CD4-positive, alpha-beta T cell treated with Interleukin-17A for 1 hour (primary cell): Measurements from ENCODE around the gene FHIT.
"Not testable (repeated sequence)": the region's sequence is repeated elsewhere in the genome, so short reads cannot be mapped to it uniquely, and the experiment has no call there.

Experiments used
- DNase-seq: peaks from one replicate; pipeline ENCODE4 v3.0.0-alpha.2; 2020

FHIT gene

DNA sequence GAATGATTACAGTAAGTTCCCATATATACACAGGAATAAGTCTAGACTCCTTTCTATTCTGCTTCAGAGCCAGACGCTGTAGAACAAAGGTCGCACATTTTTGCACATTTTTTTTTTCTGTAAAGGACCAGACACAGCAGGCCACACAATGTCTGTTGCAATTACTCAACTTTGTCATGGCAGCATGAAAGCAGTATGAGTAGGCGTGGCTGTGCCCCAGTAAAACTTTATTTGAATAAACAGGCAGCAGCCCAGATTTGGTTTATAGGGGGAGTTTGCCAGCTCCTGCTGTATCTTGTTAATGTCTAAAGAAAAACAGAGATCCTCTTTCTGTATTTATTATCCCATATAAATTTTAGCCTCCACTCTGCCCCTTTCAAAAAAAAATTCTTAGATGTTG lies 708.3 kb downstream of the FHIT start:
- DNase-seq: no peak

GRCh38 chr3:60539394-60539793 lies 711.9 kb downstream of the FHIT start:
- DNase-seq: not testable (repeated sequence)

DNA sequence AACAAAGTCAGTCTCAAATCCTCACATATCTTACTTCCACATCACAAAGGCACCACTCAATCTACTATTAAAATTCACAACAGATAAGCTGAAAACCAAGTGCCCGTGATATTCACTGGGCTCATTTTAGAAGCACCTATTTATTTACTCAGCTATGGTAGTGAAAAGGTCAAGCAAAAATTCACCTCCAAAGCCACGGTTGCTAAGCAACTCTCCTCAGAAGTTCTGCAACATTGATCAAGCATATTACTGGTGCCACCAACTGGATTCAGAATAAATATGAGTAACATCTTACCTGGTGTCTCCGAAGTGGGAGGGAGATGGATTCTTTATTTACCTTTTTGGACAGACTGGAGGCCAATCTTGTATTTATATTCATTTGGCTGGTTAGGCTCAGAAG lies 714.8 kb downstream of the FHIT start:
- no peak for DNase-seq

DNA sequence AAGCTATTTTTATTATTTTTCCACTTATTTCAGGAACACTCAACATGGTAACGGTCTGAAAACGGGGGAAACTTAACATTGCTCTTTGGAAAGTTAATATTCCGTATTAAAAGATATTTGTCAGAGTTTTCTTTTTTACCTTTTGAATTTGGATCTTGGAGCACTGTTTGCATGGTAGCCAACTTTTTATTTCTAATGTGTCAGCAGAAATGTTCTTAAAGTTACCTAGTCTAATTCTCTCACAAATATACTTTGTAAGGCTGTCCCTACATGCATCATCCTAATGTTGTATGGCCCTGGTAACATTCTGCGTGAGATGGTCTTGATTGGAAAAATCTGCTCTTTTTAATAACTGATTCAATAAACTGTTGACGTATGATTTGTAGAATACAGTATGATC lies 719.5 kb downstream of the FHIT start:
- DNase-seq: no peak

DNA sequence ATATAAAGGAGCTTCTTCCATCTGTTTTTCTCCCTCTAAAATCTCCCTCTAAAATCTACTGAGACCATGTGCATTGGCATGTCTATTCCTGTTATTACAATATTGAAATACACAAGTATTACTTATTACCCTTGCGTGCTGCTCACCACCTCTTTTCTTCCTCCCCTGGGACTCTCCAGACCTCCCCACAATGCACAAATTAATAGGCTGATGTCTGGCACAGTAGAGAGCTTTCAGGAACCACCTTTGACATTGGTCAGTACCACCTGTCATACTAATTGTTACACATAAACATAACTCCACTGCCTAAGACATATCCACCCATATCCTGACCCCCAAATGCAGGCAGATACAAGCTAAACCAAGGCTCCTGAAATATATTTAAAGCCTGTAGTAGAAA lies 722.6 kb downstream of the FHIT start:
- DNase-seq: no peak

GRCh38 chr3:60523536-60523935 lies 727.7 kb downstream of the FHIT start:
- no peak for DNase-seq

GRCh38 chr3:60517134-60517533 lies 734.1 kb downstream of the FHIT start:
- no peak for DNase-seq

DNA sequence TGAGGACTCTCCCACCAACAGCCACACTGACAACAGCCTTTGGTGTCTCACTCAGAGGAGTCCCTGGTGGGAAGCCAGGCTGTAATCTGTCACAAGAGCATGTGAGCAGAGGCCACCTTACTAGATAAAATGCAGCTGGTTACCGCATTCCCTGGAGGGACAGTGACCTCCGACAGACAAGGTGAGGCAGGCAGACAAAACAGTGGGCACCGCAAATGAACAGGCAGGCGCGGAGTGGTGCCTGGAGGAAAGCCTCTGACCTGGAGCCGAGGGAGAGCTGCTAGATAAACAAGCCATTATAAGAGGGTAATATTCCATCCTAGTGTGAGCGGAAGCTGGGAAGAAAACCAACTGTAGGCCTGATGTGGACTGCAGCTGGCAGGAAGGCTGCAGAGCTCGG lies 736.4 kb downstream of the FHIT start:
- DNase-seq: no peak

- no peak for DNase-seq
Measured at GRCh38 chr3:60514085-60514649, 737.1 kb downstream of the FHIT start.

DNA sequence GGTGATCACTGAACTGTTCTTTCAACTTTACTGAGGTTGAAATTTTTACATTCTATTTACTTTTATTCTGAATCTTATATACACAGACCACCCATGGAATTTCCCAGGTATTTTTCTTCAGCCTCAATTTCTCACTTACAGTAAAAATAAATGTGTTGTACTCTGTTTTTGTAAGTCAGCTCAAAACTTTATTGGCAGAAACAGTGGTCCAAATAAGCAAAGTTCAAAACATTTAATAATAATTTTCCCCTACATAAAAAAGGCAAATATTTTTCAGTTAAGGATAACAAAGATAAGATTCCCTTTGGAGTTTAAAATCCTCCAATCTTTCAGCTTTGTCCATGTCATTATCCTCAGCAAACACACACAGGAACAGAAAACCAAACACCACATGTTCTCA lies 738.0 kb downstream of the FHIT start:
- DNase-seq: no peak

DNA sequence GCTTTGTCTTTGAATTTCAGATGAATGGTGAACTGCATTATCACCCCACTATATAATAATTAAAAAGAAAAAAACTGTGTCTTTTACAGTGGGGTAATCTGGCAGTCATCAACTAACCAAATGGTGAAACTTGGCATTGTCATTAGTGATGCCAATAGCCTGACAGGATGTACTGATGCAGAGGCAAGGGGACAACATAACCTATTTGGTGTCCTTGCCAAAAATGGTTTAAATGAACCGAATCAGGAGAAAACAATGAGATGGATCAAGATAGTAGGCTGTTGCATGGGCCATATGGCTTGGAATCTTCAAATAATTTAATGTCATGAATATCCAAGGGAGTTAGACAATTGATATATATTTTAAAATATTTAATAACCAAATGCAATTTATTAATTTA lies 738.7 kb downstream of the FHIT start:
- no peak for DNase-seq

DNA sequence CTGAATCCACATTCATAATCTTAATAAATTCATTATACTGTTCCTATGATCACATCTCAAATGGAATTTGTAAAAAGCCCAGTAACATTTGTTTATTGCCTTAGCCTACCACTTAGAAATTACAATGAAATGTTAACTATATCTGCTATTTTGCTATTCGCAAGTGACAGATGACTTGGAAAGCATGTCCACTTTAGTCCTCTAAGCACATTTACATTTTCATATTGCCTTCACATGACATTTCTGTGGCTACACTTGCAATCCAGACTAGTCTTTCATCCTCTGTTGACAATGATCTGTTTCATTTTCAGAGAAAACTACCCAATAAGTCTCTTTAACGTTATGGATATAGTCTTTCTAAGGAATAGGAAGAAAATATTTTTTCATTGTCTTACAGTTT lies 741.8 kb downstream of the FHIT start:
- no peak for DNase-seq

GRCh38 chr3:60504827-60505457 lies 746.3 kb downstream of the FHIT start:
- no peak for DNase-seq

DNA sequence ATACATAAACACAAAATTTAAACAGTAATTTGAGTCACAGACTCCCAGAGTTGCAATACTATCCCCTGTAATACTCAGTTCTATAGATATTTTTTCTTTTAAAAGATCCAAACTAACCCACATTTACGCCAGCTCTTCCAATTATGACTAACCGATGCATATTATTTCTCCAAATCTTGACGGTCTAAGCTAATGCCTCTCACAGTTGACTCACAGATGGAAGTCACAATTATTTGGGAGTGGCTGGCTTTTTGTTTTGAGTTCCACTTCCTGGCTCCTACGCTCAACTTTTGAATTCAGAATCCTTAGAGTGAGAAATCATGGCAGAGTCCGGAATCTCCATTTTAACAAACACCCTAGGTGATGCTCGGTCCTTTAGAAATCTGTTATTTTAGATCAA lies 749.9 kb downstream of the FHIT start:
- no peak for DNase-seq

- no peak for DNase-seq
Measured at GRCh38 chr3:60497902-60498301, 753.4 kb downstream of the FHIT start.

- no peak for DNase-seq
Measured at GRCh38 chr3:60490992-60491391, 760.3 kb downstream of the FHIT start.

GRCh38 chr3:60475096-60475495 lies 776.2 kb downstream of the FHIT start:
- no peak for DNase-seq

DNA sequence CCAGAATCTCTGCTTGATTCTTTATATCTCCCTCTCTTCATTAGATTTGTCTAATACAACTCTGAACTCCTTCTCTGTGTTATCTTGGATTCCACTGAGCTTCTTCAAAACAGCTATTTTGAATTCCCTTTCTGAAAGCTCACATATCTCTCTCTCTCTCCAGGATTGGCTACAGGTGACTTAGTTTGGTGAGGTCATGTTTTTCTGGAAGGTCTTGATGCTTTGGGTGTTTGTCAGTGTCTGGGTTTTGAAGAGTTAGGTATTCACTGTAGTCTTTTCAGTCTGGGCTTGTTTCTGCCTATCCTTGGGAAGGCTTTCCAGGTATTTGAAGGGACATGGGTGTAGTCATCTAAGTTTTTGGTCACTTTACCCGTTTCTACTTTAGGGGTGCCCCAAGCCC lies 781.8 kb downstream of the FHIT start:
- no peak for DNase-seq

GRCh38 chr3:60463685-60464084 lies 787.6 kb downstream of the FHIT start:
- no peak for DNase-seq

GRCh38 chr3:60461267-60461666 lies 790.0 kb downstream of the FHIT start:
- no peak for DNase-seq

DNA sequence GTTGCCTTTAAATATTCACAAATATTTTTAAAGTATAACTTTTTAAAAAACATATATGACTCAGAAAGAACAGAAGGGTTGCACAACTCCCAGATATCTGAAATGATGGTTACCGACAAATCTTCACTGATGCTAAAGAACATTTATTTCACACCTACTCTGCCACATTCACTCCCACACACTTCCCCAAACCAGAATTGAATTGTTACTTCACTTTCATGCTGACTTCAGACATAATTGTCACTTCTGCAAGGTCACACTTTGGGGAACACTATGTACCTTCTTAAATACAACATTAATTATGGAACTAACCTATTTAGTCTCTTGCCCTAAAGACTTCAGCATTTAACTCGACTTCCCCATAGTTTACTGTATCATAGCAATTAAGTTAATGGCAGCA lies 795.1 kb downstream of the FHIT start:
- DNase-seq: no peak

- DNase-seq: no peak
Measured at GRCh38 chr3:60453326-60453725, 797.9 kb downstream of the FHIT start.

DNA sequence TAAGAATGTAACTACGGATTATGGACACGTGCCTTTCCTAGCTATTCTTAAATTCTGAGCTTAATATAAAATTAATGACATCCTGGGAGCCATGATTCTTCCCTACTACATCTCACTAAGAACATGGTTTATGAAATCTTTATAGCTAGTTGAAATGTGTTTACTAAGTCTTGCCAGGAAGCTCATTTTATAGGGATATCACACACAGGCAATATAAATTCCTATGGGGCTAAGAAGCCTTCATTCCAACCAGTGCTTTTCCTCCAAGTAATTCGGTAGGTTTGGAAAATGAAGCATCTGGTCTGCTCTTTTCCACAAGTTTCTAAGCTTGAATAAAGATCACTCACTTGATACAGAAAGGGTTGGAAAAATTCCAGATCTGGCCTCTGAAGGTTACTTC lies 802.6 kb downstream of the FHIT start:
- DNase-seq: no peak

DNA sequence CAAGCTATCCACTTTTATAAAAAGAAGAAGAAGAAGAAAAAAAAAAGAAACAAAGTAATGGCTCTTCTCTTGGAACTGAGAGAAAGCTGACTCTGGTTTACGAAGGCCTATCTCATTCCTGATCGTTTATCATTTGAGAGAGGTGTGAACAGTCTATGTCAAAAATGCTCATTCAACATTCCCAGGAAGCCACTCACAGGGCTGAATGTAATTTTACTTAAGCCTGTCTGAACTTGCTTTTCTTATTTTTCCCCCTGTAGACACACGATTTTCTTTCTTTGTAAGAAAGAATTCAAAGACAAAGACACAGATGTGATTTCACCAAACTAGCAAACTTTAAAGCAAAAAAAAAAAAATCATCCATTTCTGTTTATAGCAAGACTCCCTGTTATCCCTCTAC lies 805.8 kb downstream of the FHIT start:
- no peak for DNase-seq

DNA sequence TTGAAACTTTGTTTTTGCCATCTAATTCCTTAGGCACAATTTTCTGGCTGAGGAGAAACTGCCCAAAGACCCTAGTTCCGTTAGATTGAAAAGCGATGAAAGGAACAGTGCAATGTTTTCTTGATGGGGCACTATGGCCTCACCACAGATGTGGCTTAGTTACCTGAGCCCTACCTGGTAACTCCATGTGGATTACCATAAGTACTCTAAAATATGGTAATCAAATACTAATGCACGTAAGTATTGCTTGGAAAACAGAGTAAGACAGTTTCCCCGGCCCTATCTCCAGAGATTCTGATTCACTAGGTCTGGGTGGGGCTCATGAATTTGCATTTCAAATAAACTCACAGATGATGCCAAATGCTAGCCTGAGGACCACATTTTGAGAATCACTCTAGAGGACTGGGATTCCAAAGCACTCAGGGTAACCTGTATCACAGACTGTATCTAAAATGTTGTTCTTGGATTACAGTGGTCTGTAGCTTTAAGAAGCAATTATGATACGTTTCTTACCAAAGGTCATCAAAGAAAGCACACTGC lies 806.3 kb downstream of the FHIT start:
- no peak for DNase-seq
